ENCODE results near the gene COL6A3.

DNA sequence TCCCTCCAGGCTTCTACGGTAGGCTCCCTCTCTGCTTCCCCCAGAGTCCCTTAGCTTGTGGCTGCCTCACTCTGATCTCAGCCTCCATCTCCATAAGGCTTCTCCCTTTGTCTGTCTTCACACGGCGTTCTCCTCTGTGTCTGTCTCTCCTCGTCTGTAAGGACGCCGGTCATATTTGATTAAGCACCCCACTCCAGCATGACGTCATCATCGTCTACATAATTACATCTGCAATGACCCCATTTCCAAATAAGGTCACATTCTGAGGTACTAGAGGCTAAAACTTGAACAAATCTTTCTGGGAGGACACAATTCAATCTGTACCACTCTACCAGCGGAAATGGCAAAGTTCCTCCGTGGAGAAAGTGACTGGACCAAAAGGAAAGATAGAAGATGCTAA, 8.3 kb upstream of the COL6A3 start:
- TF ChIP-seq EZH2 (IDR thresholded peaks at IDR 0.05; ENCODE audit: low read length) (no peak), CTCF (optimal IDR thresholded peaks at IDR 0.05 in 1 of 3, IDR thresholded peaks at IDR 0.05 in 1 of 3, conservative IDR thresholded peaks at IDR 0.05 in 1 of 3; ENCODE audit: extremely low read depth in 1 of 3, insufficient read depth in 2 of 3, low read length in 3 of 3) (no peak)
